GM06990 (cell line): ENCODE results near the gene DUSP23.
A peak's percentile ranks its signal among the peaks of the same experiment; 100 is the strongest.

Source experiments
- DNase-seq: peaks from one replicate; pipeline ENCODE4 v3.0.0-alpha.2; 2011; ENCODE audit not compliant: insufficient read length; ENCODE audit errors: extremely low read depth
- H3K27me3 ChIP-seq: replicated peaks from 2 replicates; pipeline ENCODE4 v1.6.0; 2011; ENCODE audit warnings: low read length; ENCODE audit not compliant: control insufficient read depth, insufficient read depth
- H3K36me3 ChIP-seq: 2 replicates; pipeline ENCODE4 v1.5.1; 2011; ENCODE audit warnings: low read length; ENCODE audit not compliant: control insufficient read depth, insufficient read depth
- H3K4me3 ChIP-seq: replicated peaks from 2 replicates; pipeline ENCODE4 v1.5.1; 2011; ENCODE audit warnings: low read depth, mild to moderate bottlenecking, control low read depth, low read length
- TF ChIP-seq, protein P1 (sequence below): IDR thresholded peaks from 2 replicates; pipeline ENCODE4 v1.5.1; 2011; ENCODE audit warnings: low read length, control low read depth, mild to moderate bottlenecking, inconsistent platforms; ENCODE audit not compliant: insufficient read depth, poor library complexity, severe bottlenecking

The DUSP23 gene

DNA sequence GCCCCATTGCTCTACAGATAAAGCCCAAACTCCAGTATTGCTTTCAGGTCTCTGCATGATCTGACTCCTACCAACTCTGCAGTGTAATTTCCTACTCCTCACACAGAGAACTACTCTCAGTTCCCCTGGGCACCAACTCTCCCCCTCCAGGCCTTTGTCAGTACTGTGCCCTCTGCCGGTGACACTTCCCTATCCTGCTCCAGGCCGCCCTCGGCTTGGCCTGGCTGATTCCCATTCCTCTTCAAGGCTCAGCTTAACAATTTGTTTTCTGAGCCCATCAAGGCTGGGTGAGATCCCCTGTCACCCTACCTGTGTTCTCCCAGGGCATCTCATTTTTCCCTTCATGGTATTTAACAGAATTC lies 48.5 kb downstream of the DUSP23 start:
- Histone ChIP-seq H3K27me3 (no peaks in the 10 kb centered on the region; the same call in 1 of the 2 replicates), H3K4me3 (no peak overlapping the region), H3K36me3 (no peaks in the 10 kb centered on the region)
- TF ChIP-seq, protein P1, sequence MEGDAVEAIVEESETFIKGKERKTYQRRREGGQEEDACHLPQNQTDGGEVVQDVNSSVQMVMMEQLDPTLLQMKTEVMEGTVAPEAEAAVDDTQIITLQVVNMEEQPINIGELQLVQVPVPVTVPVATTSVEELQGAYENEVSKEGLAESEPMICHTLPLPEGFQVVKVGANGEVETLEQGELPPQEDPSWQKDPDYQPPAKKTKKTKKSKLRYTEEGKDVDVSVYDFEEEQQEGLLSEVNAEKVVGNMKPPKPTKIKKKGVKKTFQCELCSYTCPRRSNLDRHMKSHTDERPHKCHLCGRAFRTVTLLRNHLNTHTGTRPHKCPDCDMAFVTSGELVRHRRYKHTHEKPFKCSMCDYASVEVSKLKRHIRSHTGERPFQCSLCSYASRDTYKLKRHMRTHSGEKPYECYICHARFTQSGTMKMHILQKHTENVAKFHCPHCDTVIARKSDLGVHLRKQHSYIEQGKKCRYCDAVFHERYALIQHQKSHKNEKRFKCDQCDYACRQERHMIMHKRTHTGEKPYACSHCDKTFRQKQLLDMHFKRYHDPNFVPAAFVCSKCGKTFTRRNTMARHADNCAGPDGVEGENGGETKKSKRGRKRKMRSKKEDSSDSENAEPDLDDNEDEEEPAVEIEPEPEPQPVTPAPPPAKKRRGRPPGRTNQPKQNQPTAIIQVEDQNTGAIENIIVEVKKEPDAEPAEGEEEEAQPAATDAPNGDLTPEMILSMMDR, result peak; percentile 72
- DNase-seq, result no peak

DNA sequence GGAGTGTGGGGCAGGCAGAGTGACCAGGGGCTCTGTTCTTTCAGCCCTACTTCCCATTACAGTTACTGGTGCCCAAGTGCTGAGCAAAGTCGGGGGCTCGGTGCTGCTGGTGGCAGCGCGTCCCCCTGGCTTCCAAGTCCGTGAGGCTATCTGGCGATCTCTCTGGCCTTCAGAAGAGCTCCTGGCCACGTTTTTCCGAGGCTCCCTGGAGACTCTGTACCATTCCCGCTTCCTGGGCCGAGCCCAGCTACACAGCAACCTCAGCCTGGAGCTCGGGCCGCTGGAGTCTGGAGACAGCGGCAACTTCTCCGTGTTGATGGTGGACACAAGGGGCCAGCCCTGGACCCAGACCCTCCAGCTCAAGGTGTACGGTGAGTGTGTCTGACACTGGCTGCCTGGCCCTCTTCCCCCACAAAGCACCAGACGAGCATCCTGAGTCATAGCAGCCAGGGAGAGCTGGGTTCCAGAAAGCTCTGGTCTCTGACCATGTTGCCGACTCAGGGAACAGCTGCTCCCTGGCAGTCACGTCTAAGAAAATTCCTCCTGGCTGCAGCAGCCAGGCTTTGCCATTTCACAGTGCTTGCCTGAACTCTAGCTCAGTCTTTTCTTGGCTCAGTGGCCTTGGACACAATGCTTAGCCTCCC lies 49.2 kb downstream of the DUSP23 start:
- Histone ChIP-seq H3K27me3 (no peaks in the 10 kb centered on the region), H3K36me3 (no peaks in the 10 kb centered on the region), H3K4me3 (no peak overlapping the region)
- TF ChIP-seq, protein P1, result no peak
- DNase-seq, result no peak

DNA sequence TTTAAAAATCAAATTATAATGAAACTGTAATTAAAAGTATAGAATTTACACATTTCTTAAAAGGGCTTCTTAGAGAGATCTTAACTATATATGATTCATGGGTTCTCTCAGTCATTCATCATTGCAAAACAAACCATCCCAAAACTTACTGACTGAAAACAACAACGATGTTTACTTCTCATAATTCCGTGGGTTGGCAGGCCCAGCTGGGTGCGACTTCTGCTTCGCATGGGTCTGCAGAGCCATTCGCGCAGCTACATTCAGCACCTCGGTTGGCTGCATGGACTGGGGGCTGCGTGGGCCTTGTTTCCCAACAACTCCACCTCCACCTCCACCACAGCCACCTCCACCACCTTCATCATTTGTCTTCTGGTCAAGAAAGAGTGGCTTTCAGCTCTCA lies 50.0 kb downstream of the DUSP23 start:
- TF ChIP-seq, protein P1, result no peak
- Histone ChIP-seq H3K4me3 (no peak overlapping the region), H3K36me3 (no peaks in the 10 kb centered on the region), H3K27me3 (no peaks in the 10 kb centered on the region)
- DNase-seq, result no peak

DNA sequence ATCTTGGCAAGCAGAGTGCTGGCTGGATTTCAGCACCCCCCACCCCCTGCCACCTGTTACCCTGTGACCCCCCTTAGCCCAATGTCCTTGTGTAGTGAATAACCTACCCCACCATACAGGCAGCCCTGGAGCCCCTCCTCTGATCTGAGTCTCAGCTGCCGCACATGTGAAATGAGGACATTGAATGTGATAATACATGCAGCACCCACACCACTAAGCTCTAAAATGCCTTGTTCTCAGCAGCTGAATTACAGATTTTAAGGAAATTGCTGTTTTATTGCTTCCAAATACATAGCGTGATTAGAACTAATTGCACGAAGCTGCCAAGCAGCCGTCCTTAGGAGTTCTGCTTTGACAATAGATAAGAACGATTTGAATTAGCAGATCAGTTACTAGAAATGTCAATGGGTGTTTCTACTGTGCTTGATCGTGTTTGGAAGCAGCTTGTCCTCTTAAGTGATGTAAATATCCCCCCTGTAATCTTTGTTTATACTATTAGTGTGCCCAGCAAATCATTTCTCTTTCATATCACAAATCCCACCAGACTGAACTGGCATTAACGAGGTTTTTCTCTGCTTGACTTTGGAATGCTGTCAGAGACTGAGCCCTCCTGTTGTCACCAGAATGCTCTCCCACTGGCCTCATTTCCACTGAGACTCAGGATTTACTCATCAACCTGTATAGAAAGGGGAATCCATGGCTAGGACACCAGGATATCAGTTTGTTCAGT lies 50.8 kb downstream of the DUSP23 start:
- DNase-seq, result no peak
- no peaks in the 10 kb centered on the region for H3K27me3 ChIP-seq
- no peak overlapping the region for H3K4me3 ChIP-seq
- TF ChIP-seq, protein P1, result no peak
- H3K36me3 ChIP-seq, result no peaks in the 10 kb centered on the region
